ENCODE results near the gene RCSD1.

DNA sequence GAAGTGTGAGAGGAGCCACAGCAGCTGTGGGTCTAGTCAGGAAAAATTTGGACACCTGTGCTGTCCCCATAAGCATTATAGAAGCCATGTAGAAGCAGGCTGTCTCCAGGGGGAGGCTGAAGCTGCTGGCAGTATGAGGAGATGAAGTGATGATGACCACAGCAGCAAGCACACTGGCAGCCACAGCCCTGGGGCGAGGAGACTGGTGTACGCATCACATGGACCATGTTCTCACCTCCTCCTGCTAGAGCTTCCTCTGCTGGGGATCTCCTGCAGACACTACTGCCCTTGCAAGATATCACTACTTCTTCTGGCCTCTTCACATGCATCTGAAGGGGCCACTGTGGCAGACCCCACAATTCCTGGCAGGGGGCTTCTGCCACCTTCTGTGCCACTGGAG, 42.7 kb upstream of the RCSD1 start:
- TF ChIP-seq, protein P1, sequence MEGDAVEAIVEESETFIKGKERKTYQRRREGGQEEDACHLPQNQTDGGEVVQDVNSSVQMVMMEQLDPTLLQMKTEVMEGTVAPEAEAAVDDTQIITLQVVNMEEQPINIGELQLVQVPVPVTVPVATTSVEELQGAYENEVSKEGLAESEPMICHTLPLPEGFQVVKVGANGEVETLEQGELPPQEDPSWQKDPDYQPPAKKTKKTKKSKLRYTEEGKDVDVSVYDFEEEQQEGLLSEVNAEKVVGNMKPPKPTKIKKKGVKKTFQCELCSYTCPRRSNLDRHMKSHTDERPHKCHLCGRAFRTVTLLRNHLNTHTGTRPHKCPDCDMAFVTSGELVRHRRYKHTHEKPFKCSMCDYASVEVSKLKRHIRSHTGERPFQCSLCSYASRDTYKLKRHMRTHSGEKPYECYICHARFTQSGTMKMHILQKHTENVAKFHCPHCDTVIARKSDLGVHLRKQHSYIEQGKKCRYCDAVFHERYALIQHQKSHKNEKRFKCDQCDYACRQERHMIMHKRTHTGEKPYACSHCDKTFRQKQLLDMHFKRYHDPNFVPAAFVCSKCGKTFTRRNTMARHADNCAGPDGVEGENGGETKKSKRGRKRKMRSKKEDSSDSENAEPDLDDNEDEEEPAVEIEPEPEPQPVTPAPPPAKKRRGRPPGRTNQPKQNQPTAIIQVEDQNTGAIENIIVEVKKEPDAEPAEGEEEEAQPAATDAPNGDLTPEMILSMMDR (IDR thresholded peaks at IDR 0.05; ENCODE audit: insufficient read depth, low read length, poor library complexity, severe bottlenecking) = no peak
- TF ChIP-seq EZH2phosphoT487 (conservative IDR thresholded peaks at IDR 0.05; ENCODE audit: low read length) = no peak
